ENCODE results near the gene AARS2.

The AARS2 gene

GRCh38 chr6:44309092-44309491 lies 4.1 kb downstream of the AARS2 start:
- Histone ChIP-seq H3K4me2 (ENCODE audit: low read length) (no peak overlapping the region), H4K20me1 (ENCODE audit: control insufficient read depth, insufficient read depth, low read depth, low read length) (no peaks in the 10 kb centered on the region), H3K36me3 (ENCODE audit: control insufficient read depth, low read length) (peaks cover 62% of the 10 kb centered on the region), H3K27me3 (ENCODE audit: control insufficient read depth, low read length) (no peaks in the 10 kb centered on the region), H3K27ac (ENCODE audit: low read depth, low read length) (no peak overlapping the region), H3K9me2 (replicated peaks; ENCODE audit: control insufficient read depth, low read length) (no peaks in the 10 kb centered on the region), H3K4me3 (ENCODE audit: low read length) (no peak overlapping the region), H3K79me2 (ENCODE audit: control insufficient read depth, low read length) (peaks cover 18% of the 10 kb centered on the region), H3K9me3 (ENCODE audit: control insufficient read depth, insufficient read depth, low read length) (no peaks in the 10 kb centered on the region), H3K4me1 (ENCODE audit: control insufficient read depth, low read length) (peaks cover 9% of the 10 kb centered on the region), H3F3A (ENCODE audit: control insufficient read depth, insufficient read depth) (no peaks in the 10 kb centered on the region)
- TF ChIP-seq EZH2phosphoT487 (IDR thresholded peaks at IDR 0.05; ENCODE audit: borderline replicate concordance, low read length) (no peak), CTCF (IDR thresholded peaks at IDR 0.05; ENCODE audit: low read depth, low read length, poor library complexity, severe bottlenecking) (no peak)

- Histone ChIP-seq H3K9me2 (replicated peaks; ENCODE audit: control insufficient read depth, low read length) (no peaks in the 10 kb centered on the region), H3K4me1 (ENCODE audit: control insufficient read depth, low read length) (peaks cover 6% of the 10 kb centered on the region), H3K36me3 (ENCODE audit: control insufficient read depth, low read length) (peaks cover 81% of the 10 kb centered on the region), H3K79me2 (ENCODE audit: control insufficient read depth, low read length) (peaks cover 10% of the 10 kb centered on the region), H3K27me3 (ENCODE audit: control insufficient read depth, low read length) (no peaks in the 10 kb centered on the region), H3K9me3 (ENCODE audit: control insufficient read depth, insufficient read depth, low read length) (no peaks in the 10 kb centered on the region), H4K20me1 (ENCODE audit: control insufficient read depth, insufficient read depth, low read depth, low read length) (no peaks in the 10 kb centered on the region), H3F3A (ENCODE audit: control insufficient read depth, insufficient read depth) (no peaks in the 10 kb centered on the region), H3K4me3 (ENCODE audit: low read length) (no peak overlapping the region), H3K4me2 (ENCODE audit: low read length) (no peak overlapping the region), H3K27ac (ENCODE audit: low read depth, low read length) (no peak overlapping the region)
- TF ChIP-seq CTCF (IDR thresholded peaks at IDR 0.05; ENCODE audit: low read depth, low read length, poor library complexity, severe bottlenecking) (no peak), EZH2phosphoT487 (IDR thresholded peaks at IDR 0.05; ENCODE audit: borderline replicate concordance, low read length) (no peak)
Measured at GRCh38 chr6:44307217-44307616, 5.9 kb downstream of the AARS2 start.

GRCh38 chr6:44306710-44307109 lies 6.4 kb downstream of the AARS2 start:
- no peak overlapping the region for H3K4me3 ChIP-seq (ENCODE audit: low read length)
- H3K4me2 ChIP-seq (ENCODE audit: low read length) = no peak overlapping the region
- no peaks in the 10 kb centered on the region for H3F3A ChIP-seq (ENCODE audit: control insufficient read depth, insufficient read depth)
- no peaks in the 10 kb centered on the region for H3K27me3 ChIP-seq (ENCODE audit: control insufficient read depth, low read length)
- H3K9me2 ChIP-seq (replicated peaks; ENCODE audit: control insufficient read depth, low read length) = no peaks in the 10 kb centered on the region
- peaks cover 5% of the 10 kb centered on the region for H3K79me2 ChIP-seq (ENCODE audit: control insufficient read depth, low read length)
- peaks cover under 1% of the 10 kb centered on the region for H3K4me1 ChIP-seq (ENCODE audit: control insufficient read depth, low read length)
- no peak overlapping the region for H3K27ac ChIP-seq (ENCODE audit: low read depth, low read length)
- peaks cover 83% of the 10 kb centered on the region for H3K36me3 ChIP-seq (ENCODE audit: control insufficient read depth, low read length)
- no peaks in the 10 kb centered on the region for H3K9me3 ChIP-seq (ENCODE audit: control insufficient read depth, insufficient read depth, low read length)
- TF ChIP-seq CTCF (IDR thresholded peaks at IDR 0.05; ENCODE audit: low read depth, low read length, poor library complexity, severe bottlenecking) (no peak), EZH2phosphoT487 (IDR thresholded peaks at IDR 0.05; ENCODE audit: borderline replicate concordance, low read length) (no peak)
- no peaks in the 10 kb centered on the region for H4K20me1 ChIP-seq (ENCODE audit: control insufficient read depth, insufficient read depth, low read depth, low read length)
